ENCODE measurements around the gene PEAR1.

The PEAR1 gene

DNA sequence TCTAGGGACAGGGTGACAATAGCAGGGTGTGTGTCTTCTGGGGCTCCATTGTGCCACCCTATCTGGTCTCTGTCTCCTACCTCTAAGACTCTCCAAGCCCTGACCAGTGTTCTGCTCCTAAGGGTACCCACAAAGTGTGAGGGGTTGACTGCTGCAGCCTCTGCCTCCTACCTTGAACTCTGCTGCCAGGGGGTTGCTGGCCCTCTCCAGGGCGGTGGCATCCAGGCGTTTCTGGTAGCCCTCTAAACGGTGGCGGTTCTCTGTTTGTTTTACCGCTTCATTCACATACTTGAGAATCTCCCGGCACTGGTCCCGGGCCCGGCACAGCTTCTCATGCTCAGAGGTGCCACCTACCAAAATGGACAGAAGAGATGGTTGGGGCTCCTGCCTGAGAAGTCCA, 51.3 kb downstream of the PEAR1 start:
- no peak overlapping the region for H3K4me2 ChIP-seq (ENCODE audit: low read depth, low read length, poor library complexity, severe bottlenecking)
- H3K9me2 ChIP-seq (replicated peaks; ENCODE audit: insufficient read depth, low read length) = no peaks in the 10 kb centered on the region
- no peaks in the 10 kb centered on the region for H3K36me3 ChIP-seq (ENCODE audit: low read length)
- H4K20me1 ChIP-seq (ENCODE audit: low read depth, low read length) = no peaks in the 10 kb centered on the region
- TF ChIP-seq EZH2phosphoT487 (conservative IDR thresholded peaks at IDR 0.05; ENCODE audit: low read length) = no peak
- TF ChIP-seq, protein P1, sequence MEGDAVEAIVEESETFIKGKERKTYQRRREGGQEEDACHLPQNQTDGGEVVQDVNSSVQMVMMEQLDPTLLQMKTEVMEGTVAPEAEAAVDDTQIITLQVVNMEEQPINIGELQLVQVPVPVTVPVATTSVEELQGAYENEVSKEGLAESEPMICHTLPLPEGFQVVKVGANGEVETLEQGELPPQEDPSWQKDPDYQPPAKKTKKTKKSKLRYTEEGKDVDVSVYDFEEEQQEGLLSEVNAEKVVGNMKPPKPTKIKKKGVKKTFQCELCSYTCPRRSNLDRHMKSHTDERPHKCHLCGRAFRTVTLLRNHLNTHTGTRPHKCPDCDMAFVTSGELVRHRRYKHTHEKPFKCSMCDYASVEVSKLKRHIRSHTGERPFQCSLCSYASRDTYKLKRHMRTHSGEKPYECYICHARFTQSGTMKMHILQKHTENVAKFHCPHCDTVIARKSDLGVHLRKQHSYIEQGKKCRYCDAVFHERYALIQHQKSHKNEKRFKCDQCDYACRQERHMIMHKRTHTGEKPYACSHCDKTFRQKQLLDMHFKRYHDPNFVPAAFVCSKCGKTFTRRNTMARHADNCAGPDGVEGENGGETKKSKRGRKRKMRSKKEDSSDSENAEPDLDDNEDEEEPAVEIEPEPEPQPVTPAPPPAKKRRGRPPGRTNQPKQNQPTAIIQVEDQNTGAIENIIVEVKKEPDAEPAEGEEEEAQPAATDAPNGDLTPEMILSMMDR (IDR thresholded peaks at IDR 0.05; ENCODE audit: insufficient read depth, low read length, poor library complexity, severe bottlenecking) = no peak
- no peak overlapping the region for H2AFZ ChIP-seq (ENCODE audit: low read depth, low read length, severe bottlenecking)
- no peaks in the 10 kb centered on the region for H3K27me3 ChIP-seq (ENCODE audit: low read length)
- H3K79me2 ChIP-seq (ENCODE audit: insufficient read depth, low read length) = no peaks in the 10 kb centered on the region
- no peak overlapping the region for H3K9ac ChIP-seq (ENCODE audit: low read length)
- no peak overlapping the region for H3K27ac ChIP-seq (ENCODE audit: low read depth, low read length)
- H3F3A ChIP-seq (ENCODE audit: insufficient read depth) = no peaks in the 10 kb centered on the region
- no peaks in the 10 kb centered on the region for H3K9me3 ChIP-seq (ENCODE audit: insufficient read depth, low read length)
- no peak overlapping the region for H3K4me3 ChIP-seq (ENCODE audit: insufficient read depth, low read length, poor library complexity, severe bottlenecking)

DNA sequence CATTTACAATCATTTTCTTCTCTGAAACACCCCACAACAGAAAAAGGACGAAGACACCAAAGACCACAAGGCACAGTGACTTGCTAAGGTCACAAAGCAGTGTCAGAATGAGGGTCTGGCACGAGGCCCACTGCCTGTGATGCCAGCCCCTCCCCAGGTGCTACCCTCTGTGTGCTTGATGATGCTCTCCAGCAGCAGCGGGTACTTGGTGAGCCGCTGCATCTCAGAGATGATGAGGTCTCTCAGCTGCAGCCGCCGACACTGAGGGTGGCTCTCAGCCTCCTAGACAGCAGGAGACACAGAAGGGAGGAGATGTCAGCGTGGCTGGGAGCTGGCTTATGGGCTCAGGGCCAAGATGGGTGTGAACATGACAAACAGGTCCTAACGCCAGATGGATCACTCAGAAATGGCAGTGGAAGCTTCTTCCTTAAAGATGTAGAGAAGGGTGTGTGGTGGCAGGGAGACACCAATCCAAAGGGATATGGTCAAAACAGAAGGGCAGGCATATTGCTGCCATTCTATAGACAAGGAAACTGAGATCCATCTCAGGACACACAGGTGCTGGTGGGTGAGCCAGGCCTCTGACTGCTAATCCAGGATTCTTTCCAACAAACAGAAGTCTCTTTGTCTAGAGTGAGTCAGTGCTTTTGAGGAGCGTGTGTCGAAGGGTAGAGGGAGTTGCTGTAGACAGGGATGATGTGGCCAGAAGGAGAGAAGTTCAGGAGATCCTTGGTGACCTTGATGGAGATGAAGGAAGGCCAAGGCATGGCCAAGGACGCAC, 52.6 kb downstream of the PEAR1 start:
- Histone ChIP-seq H3F3A (ENCODE audit: insufficient read depth) (no peaks in the 10 kb centered on the region), H3K9ac (ENCODE audit: low read length) (no peak overlapping the region), H2AFZ (ENCODE audit: low read depth, low read length, severe bottlenecking) (no peak overlapping the region), H3K36me3 (ENCODE audit: low read length) (no peaks in the 10 kb centered on the region), H3K9me3 (ENCODE audit: insufficient read depth, low read length) (no peaks in the 10 kb centered on the region), H3K27ac (ENCODE audit: low read depth, low read length) (no peak overlapping the region), H4K20me1 (ENCODE audit: low read depth, low read length) (no peaks in the 10 kb centered on the region), H3K27me3 (ENCODE audit: low read length) (no peaks in the 10 kb centered on the region), H3K4me2 (ENCODE audit: low read depth, low read length, poor library complexity, severe bottlenecking) (no peak overlapping the region), H3K9me2 (replicated peaks; ENCODE audit: insufficient read depth, low read length) (no peaks in the 10 kb centered on the region), H3K4me3 (ENCODE audit: insufficient read depth, low read length, poor library complexity, severe bottlenecking) (no peak overlapping the region), H3K79me2 (ENCODE audit: insufficient read depth, low read length) (no peaks in the 10 kb centered on the region)
- no peak for TF ChIP-seq EZH2phosphoT487 (conservative IDR thresholded peaks at IDR 0.05; ENCODE audit: low read length)
- TF ChIP-seq, protein P1 (IDR thresholded peaks at IDR 0.05; ENCODE audit: insufficient read depth, low read length, poor library complexity, severe bottlenecking) = no peak

DNA sequence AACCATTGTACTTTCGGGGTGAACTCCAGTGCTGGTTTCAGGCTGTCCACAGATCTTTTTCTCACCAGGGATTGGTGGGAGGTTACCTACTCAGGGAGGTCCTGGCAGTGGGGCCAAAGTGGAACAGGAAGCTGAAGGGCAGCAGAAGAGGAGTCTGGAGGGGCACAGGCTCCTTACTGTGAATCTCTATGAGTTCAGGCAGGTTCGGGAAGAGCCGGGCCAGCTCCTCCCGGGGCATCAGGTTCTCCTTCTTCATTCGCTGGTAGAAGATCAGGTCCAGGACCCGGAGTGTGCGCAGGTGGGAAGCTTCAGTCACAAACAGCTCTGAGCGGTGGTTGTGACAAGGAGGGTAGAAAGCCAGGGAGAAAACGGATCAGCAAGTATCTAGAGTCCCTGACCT, 53.6 kb downstream of the PEAR1 start:
- Histone ChIP-seq H2AFZ (ENCODE audit: low read depth, low read length, severe bottlenecking) (no peak overlapping the region), H3K27me3 (ENCODE audit: low read length) (no peaks in the 10 kb centered on the region), H3K9ac (ENCODE audit: low read length) (no peak overlapping the region), H3K36me3 (ENCODE audit: low read length) (no peaks in the 10 kb centered on the region), H3K79me2 (ENCODE audit: insufficient read depth, low read length) (no peaks in the 10 kb centered on the region), H3K9me3 (ENCODE audit: insufficient read depth, low read length) (no peaks in the 10 kb centered on the region), H4K20me1 (ENCODE audit: low read depth, low read length) (no peaks in the 10 kb centered on the region), H3K4me3 (ENCODE audit: insufficient read depth, low read length, poor library complexity, severe bottlenecking) (no peak overlapping the region), H3K4me2 (ENCODE audit: low read depth, low read length, poor library complexity, severe bottlenecking) (no peak overlapping the region), H3F3A (ENCODE audit: insufficient read depth) (no peaks in the 10 kb centered on the region), H3K27ac (ENCODE audit: low read depth, low read length) (no peak overlapping the region), H3K9me2 (replicated peaks; ENCODE audit: insufficient read depth, low read length) (no peaks in the 10 kb centered on the region)
- TF ChIP-seq, protein P1 (IDR thresholded peaks at IDR 0.05; ENCODE audit: insufficient read depth, low read length, poor library complexity, severe bottlenecking) = no peak
- TF ChIP-seq EZH2phosphoT487 (conservative IDR thresholded peaks at IDR 0.05; ENCODE audit: low read length) = no peak

Data from SU-DHL-6 (cell line).